Spinal cord (tissue), 10 donors: ENCODE measurements around the gene SPATA32. TPM values are rescaled to one million over a fixed set of nuclear protein-coding genes. Genes with fewer than 3 reads are reported as not detected.

ENCODE experiments used
- DNase-seq, 6 donors: peaks; one replicate each; pipeline versions ENCODE4 v3.0.0 to v3.0.0-alpha.2; 2013 to 2015; ENCODE audit warnings: low spot score in 6 of 6, low read depth in 4 of 6
- H3K27ac ChIP-seq: one replicate; pipeline ENCODE4 v1.5.1; 2013; ENCODE audit warnings: low read depth, low read length, control low read depth
- H3K27me3 ChIP-seq: one replicate; pipeline ENCODE4 v1.6.1; 2013; ENCODE audit warnings: low read length; ENCODE audit not compliant: control insufficient read depth, insufficient read depth
- H3K36me3 ChIP-seq: one replicate; pipeline ENCODE4 v1.6.1; 2013; ENCODE audit warnings: low read length; ENCODE audit not compliant: control insufficient read depth, insufficient read depth
- H3K4me1 ChIP-seq: one replicate; pipeline ENCODE4 v1.6.1; 2013; ENCODE audit warnings: low read length; ENCODE audit not compliant: control insufficient read depth, insufficient read depth
- H3K4me3 ChIP-seq: one replicate; pipeline ENCODE4 v1.5.1; 2013; ENCODE audit warnings: low read depth, low read length, control low read depth
- H3K9me3 ChIP-seq: one replicate; pipeline ENCODE4 v1.6.1; 2013; ENCODE audit warnings: low read length; ENCODE audit not compliant: control insufficient read depth, insufficient read depth
- WGBS: methylation state at CpG from one replicate; pipeline ENCODE4 v1.1.5; 2013; ENCODE audit warnings: missing lambda C conversion rate; ENCODE audit not compliant: insufficient coverage; 5-methylcytosine and 5-hydroxymethylcytosine counted together
- polyA plus RNA-seq, 2 donors: library from polyadenylated mRNA; unstranded; fragments of 120-200 nt; gene quantifications; one replicate each; pipeline ENCODE4 v1.2.1, GENCODE V29; 2013; ENCODE audit not compliant: insufficient read length in 2 of 2
- total RNA-seq, 2 donors: library from RNA; depleted of rRNA in 1 of 2; stranded (reverse); fragments of 120-200 nt in 1 of 2; fragments of >200 nt in 1 of 2; gene quantifications; one replicate each; pipeline versions ENCODE4 v1.2.3 to v1.2.4, GENCODE V29; 2013 to 2014
- donor health status: healthy.

Gene SPATA32
- total and polyA plus RNA-seq, 4 donors, result 0.20 TPM; not detected in 3

GRCh38 chr17:45225964-45226530, 35.8 kb downstream of the SPATA32 start:
- no peak overlapping the region for H3K4me3 ChIP-seq
- peaks cover 5% of the 10 kb centered on the region for H3K36me3 ChIP-seq
- H3K9me3 ChIP-seq, result no peaks in the 10 kb centered on the region
- peaks cover 21% of the 10 kb centered on the region for H3K27me3 ChIP-seq
- peaks cover 46% of the 10 kb centered on the region for H3K4me1 ChIP-seq
- DNase-seq, result no peak
- 51% methylated on average over 5 of the region's 11 CpGs for WGBS
- H3K27ac ChIP-seq, result no peak overlapping the region

- peaks cover 4% of the 10 kb centered on the region for H3K36me3 ChIP-seq
- H3K4me3 ChIP-seq, result no peak overlapping the region
- whole genome bisulfite sequencing, result 67% methylated on average over 7 of the region's 7 CpGs
- no peaks in the 10 kb centered on the region for H3K9me3 ChIP-seq
- DNase-seq, result no peak
- no peak overlapping the region for H3K27ac ChIP-seq
- peaks cover 47% of the 10 kb centered on the region for H3K4me1 ChIP-seq
- peaks cover 28% of the 10 kb centered on the region for H3K27me3 ChIP-seq
These were observed 36.7 kb downstream of the SPATA32 start for GRCh38 chr17:45225051-45225700.

GRCh38 chr17:45224671-45225050, 37.2 kb downstream of the SPATA32 start:
- H3K27ac ChIP-seq, result no peak overlapping the region
- WGBS, result 69% methylated on average over 9 of the region's 9 CpGs
- H3K36me3 ChIP-seq, result peaks cover 4% of the 10 kb centered on the region
- H3K9me3 ChIP-seq, result no peaks in the 10 kb centered on the region
- peaks cover 30% of the 10 kb centered on the region for H3K27me3 ChIP-seq
- peaks cover 48% of the 10 kb centered on the region for H3K4me1 ChIP-seq
- no peak for DNase-seq
- no peak overlapping the region for H3K4me3 ChIP-seq

- H3K27ac ChIP-seq, result no peak overlapping the region
These were observed 38.1 kb downstream of the SPATA32 start for GRCh38 chr17:45223539-45224528.

GRCh38 chr17:45222996-45223538, 38.8 kb downstream of the SPATA32 start:
- H3K9me3 ChIP-seq, result no peaks in the 10 kb centered on the region
- peaks cover 2% of the 10 kb centered on the region for H3K36me3 ChIP-seq
- H3K4me1 ChIP-seq, result peaks cover 42% of the 10 kb centered on the region
- H3K27ac ChIP-seq, result no peak overlapping the region
- WGBS, result 37% methylated on average over 7 of the region's 8 CpGs
- no peak for DNase-seq
- no peak overlapping the region for H3K4me3 ChIP-seq
- H3K27me3 ChIP-seq, result peaks cover 30% of the 10 kb centered on the region

More at GRCh38 chr17:45223539-45224528, 38.1 kb downstream of the SPATA32 start:
- Histone ChIP-seq H3K27me3 (peaks cover 30% of the 10 kb centered on the region), H3K9me3 (no peaks in the 10 kb centered on the region), H3K4me1 (peaks cover 47% of the 10 kb centered on the region), H3K36me3 (peaks cover 4% of the 10 kb centered on the region), H3K4me3 (no peak overlapping the region)
- DNase-seq, result no peak
- 72% methylated on average over 8 of the region's 12 CpGs for WGBS

GRCh38 chr17:45222289-45222995, 39.5 kb downstream of the SPATA32 start:
- Histone ChIP-seq H3K4me3 (peak overlapping the region; percentile 21), H3K36me3 (no peaks in the 10 kb centered on the region), H3K4me1 (peaks cover 38% of the 10 kb centered on the region), H3K9me3 (no peaks in the 10 kb centered on the region), H3K27ac (no peak overlapping the region), H3K27me3 (peaks cover 32% of the 10 kb centered on the region)
- no peak for DNase-seq
- 3% methylated on average over 25 of the region's 33 CpGs for WGBS

- H3K36me3 ChIP-seq, result no peaks in the 10 kb centered on the region
- WGBS, result 0% methylated on average over 38 of the region's 38 CpGs
- H3K4me1 ChIP-seq, result peaks cover 38% of the 10 kb centered on the region
- no peaks in the 10 kb centered on the region for H3K9me3 ChIP-seq
- DNase-seq, result no peak
- no peak overlapping the region for H3K27ac ChIP-seq
- no peak overlapping the region for H3K4me3 ChIP-seq
- peaks cover 32% of the 10 kb centered on the region for H3K27me3 ChIP-seq
These were observed 39.9 kb downstream of the SPATA32 start for GRCh38 chr17:45222014-45222288.

GRCh38 chr17:45221081-45222013, 40.5 kb downstream of the SPATA32 start, which contains the start of gene FMNL1:
Gene FMNL1, plus strand, starts transcription at chr17:45221885. Its CDS starts 240 bp downstream, at chr17:45222125.
- H3K27me3 ChIP-seq, result peaks cover 32% of the 10 kb centered on the region
- H3K9me3 ChIP-seq, result no peaks in the 10 kb centered on the region
- DNase-seq, result peak in 2 of 6 donors; percentile 57 to 73
- no peaks in the 10 kb centered on the region for H3K36me3 ChIP-seq
- peak within 1 kb of the TSS; percentile 38 for H3K4me3 ChIP-seq
- H3K27ac ChIP-seq, result no peak within 1 kb of the TSS
- H3K4me1 ChIP-seq, result peaks cover 38% of the 10 kb centered on the region
- WGBS, result 1% methylated on average over 97 of the region's 98 CpGs
